D721Med (cell line): ENCODE measurements around the gene CDON.

Experiments
- DNase-seq: peaks from one replicate; pipeline ENCODE4 v3.0.0; 2011; ENCODE audit warnings: low spot score; ENCODE audit not compliant: insufficient read length
- FAIRE-seq: peaks from 2 replicates; lab custom pipeline; 2011; peaks lifted over from hg19 to GRCh38; lab: Jason Lieb, UNC
- CTCF ChIP-seq: IDR thresholded peaks from 2 replicates; pipeline ENCODE4 v1.5.1; 2012; ENCODE audit warnings: mild to moderate bottlenecking, control low read depth; ENCODE audit not compliant: insufficient read depth; ENCODE audit errors: missing control alignments

The CDON gene

DNA sequence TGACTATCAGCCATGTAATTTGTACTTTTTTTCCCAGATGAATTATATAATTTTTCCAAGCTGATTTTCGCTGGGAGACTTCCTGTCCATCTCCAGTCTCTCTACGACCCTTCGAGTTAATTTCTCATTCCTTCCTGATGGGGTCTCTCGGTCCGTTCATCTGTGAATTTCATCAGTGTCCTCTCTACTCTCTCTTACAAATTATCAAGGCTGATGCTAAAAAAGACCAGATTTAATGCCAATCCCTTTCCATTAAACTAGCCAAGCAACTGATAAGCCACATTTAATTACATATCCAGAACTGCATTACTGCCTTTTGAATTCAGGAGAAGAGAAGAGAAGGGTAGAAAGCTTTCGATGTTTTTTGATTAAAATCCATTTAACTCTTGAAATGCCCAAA lies 91.0 kb downstream of the CDON start:
- no peak for TF ChIP-seq CTCF
- FAIRE-seq: no peak

GRCh38 chr11:125968354-125968753 lies 94.3 kb downstream of the CDON start:
- DNase-seq (no peak), FAIRE-seq (no peak)
- no peak for TF ChIP-seq CTCF

More for the DNA sequence above, 91.0 kb downstream of the CDON start:
- DNase-seq: no peak

- DNase-seq: no peak
- TF ChIP-seq CTCF: no peak
- FAIRE-seq: no peak
These were observed 95.2 kb downstream of the CDON start for GRCh38 chr11:125967515-125967914.

DNA sequence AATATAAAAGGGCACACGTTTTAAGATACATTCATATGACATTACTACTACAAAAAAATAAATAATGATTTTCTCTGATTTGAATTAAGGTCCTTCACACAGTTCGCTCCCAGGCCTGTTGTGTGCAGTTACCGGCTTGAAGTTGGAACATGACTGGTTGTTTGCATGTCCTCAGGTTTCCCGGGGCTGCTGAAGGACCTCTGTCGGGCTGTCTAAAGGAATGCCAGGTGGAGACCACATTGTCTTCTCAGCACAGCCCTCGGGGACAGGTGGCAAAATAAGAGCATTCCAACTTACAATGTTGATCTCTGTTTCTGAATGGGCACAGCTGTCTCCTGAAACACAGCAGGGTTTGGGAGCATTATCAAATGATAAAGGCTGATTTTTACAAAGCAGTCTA lies 101.9 kb downstream of the CDON start:
- TF ChIP-seq CTCF: no peak
- FAIRE-seq: no peak

GRCh38 chr11:125959931-125960330 lies 102.7 kb downstream of the CDON start:
- no peak for FAIRE-seq
- no peak for TF ChIP-seq CTCF
- DNase-seq: no peak

More for the DNA sequence above, 101.9 kb downstream of the CDON start:
- DNase-seq: no peak

DNA sequence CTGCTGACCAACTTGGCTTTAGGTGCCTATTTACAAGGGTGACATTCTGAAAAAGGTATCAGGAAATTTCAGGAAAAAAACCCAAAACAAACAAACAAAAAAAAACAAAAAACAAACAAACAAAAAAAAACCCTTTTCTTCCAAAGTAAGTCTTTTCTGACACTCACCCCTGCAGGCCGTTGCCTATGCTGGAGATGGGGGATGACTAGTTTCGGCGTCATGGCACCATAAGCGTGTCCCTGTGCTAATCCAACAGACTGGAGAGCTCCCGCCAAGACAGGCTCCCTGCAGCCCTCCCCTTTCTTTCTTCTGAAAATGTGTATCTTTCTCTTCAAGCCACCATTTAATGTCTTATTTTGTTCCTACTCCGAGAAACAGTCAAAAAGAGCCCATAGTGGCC lies 103.2 kb downstream of the CDON start:
- no peak for DNase-seq
- FAIRE-seq: no peak
- TF ChIP-seq CTCF: no peak

- no peak for FAIRE-seq
- no peak for TF ChIP-seq CTCF
- no peak for DNase-seq
These were observed 103.7 kb downstream of the CDON start for GRCh38 chr11:125958872-125959400.
